K562 (cell line): ENCODE results near the gene RBM3. TPM values are rescaled to one million over a fixed set of nuclear protein-coding genes. Genes with fewer than 3 reads are reported as not detected.

Source experiments
- ARID4B ChIP-seq: sonication (generic); formaldehyde crosslinking; IDR thresholded peaks from 2 replicates; pipeline ENCODE4 v1.8.0; 2022; ENCODE audit warnings: mild to moderate bottlenecking, missing genetic modification reagents
- KAT7 ChIP-seq: sonication (generic); formaldehyde crosslinking; IDR thresholded peaks from 2 replicates; pipeline ENCODE4 v1.8.0; 2022; ENCODE audit warnings: missing genetic modification reagents, mild to moderate bottlenecking, borderline replicate concordance
- MAX ChIP-seq: sonication (generic); formaldehyde crosslinking; IDR thresholded peaks from 2 replicates; pipeline ENCODE4 v1.9.0; 2022; ENCODE audit warnings: mild to moderate bottlenecking, missing genetic modification reagents
- MLLT1 ChIP-seq, 2 experiments: fragments of 450-650 bp; IDR thresholded peaks; 2 replicates each; pipeline ENCODE4 v1.6.1; 2016
- MYNN ChIP-seq, 2 experiments: sonication (generic); formaldehyde crosslinking in 1 of 2; IDR thresholded peaks; 2 replicates each; pipeline versions ENCODE4 v1.5.0 to v1.6.1; 2016 to 2020; ENCODE audit warnings: antibody characterized with exemption in 1 of 2, missing genetic modification reagents in 1 of 2
- NCOA1 ChIP-seq: fragments of 450-650 bp; IDR thresholded peaks from 2 replicates; pipeline ENCODE4 v1.6.1; 2016; ENCODE audit warnings: low read depth
- NFIX ChIP-seq: fragments of 250-450 bp; sonication (Bioruptor Pico); IDR thresholded peaks from 2 replicates; pipeline ENCODE4 v1.4.0; 2020; ENCODE audit warnings: low read depth, mild to moderate bottlenecking, moderate library complexity
- NFRKB ChIP-seq: fragments of 450-650 bp; IDR thresholded peaks from 2 replicates; pipeline ENCODE4 v1.6.1; 2016; ENCODE audit warnings: low read depth
- PML ChIP-seq: IDR thresholded peaks from 2 replicates; pipeline ENCODE4 v1.6.1; 2012; ENCODE audit warnings: low read length, inconsistent platforms
- TAF7 ChIP-seq: fragments of 450-650 bp; IDR thresholded peaks from 2 replicates; pipeline ENCODE4 v1.6.1; 2016; ENCODE audit warnings: missing genetic modification characterization, missing compliant biosample characterization
- TAF9B ChIP-seq: fragments of 450-650 bp; IDR thresholded peaks from 2 replicates; pipeline ENCODE4 v1.6.1; 2018; ENCODE audit warnings: mild to moderate bottlenecking; ENCODE audit not compliant: partially characterized antibody
- ZBTB17 ChIP-seq: fragments of 450-650 bp; formaldehyde crosslinking; IDR thresholded peaks from 2 replicates; pipeline ENCODE4 v1.4.0; 2020; ENCODE audit warnings: mild to moderate bottlenecking
- ZNF239 ChIP-seq: fragments of 250-450 bp; sonication (Bioruptor Pico); IDR thresholded peaks from 2 replicates; pipeline ENCODE4 v1.4.0; 2020; ENCODE audit warnings: mild to moderate bottlenecking
- ZNF766 ChIP-seq: fragments of 200-800 bp; sonication (Bioruptor generic); conservative IDR thresholded peaks from 2 replicates; pipeline ENCODE4 v1.6.1; 2016; ENCODE audit warnings: missing genetic modification characterization, missing compliant biosample characterization
- polyA plus RNA-seq, 8 experiments: library from polyadenylated mRNA; depleted of rRNA in 4 of 8; stranded (reverse) in 5 of 8; unstranded in 3 of 8; fragments of >200 nt; fragmentation: Nextera tagmentation in 2 of 8; fragmentation: Illumina TruSeq in 1 of 8; extraction: Ambion mirVana in 2 of 8; extraction: Trizol in 1 of 8; gene quantifications; 2 replicates each; pipeline versions ENCODE4 v1.2.1 to v1.2.3, GENCODE V29; 2011 to 2014; ENCODE audit warnings: inconsistent platforms in 1 of 8, missing spikeins in 1 of 8
- total RNA-seq, 7 experiments: library from RNA; depleted of rRNA in 6 of 7; stranded (reverse); fragments of >200 nt in 6 of 7; fragmentation: Illumina TruSeq in 2 of 7; extraction: Trizol in 2 of 7; gene quantifications; 2 replicates each; pipeline versions ENCODE4 v1.2.1 to v1.2.3, GENCODE V29; 2011 to 2021; ENCODE audit warnings: low replicate concordance in 1 of 7

RBM3 gene
- total and polyA plus RNA-seq, 9 of the 15 experiments (the other 6 are each of a cell fraction or from before 2014, with no cell fraction given) = 70.3 to 272 (median 209) TPM

GRCh38 chrX:48597353-48598264 is 23.3 kb downstream of the RBM3 start, which contains the start of gene WDR13 (continued):
- peak; percentile 80; the same call in 1 of the 2 replicates for TF ChIP-seq ARID4B (CRISPR knock-in tag)
- TF ChIP-seq ZNF766 (CRISPR knock-in tag) = 0 out of 2 replicates have a peak, but pooled peaks have one; percentile 36
- no peak for TF ChIP-seq ZNF239 (CRISPR knock-in tag)
- peak in 1 of 2 experiments; percentile 100; a peak in 2 of 4 replicates for TF ChIP-seq MLLT1 (IDR thresholded peaks at IDR 0.05)
- peak; percentile 67 for TF ChIP-seq MAX (CRISPR knock-in tag)
- peak; percentile 28 for TF ChIP-seq TAF9B
- TF ChIP-seq NFIX = 0 out of 2 replicates have a peak, but pooled peaks have one; percentile 28
- TF ChIP-seq NFRKB = peak; percentile 80; the same call in 1 of the 2 replicates
- peak; percentile 49; the same call in 1 of the 2 replicates for TF ChIP-seq TAF7 (tag)
- peak; percentile 37; the same call in 1 of the 2 replicates for TF ChIP-seq PML
- TF ChIP-seq ZBTB17 (CRISPR knock-in tag) = peak; percentile 99
- TF ChIP-seq KAT7 (CRISPR knock-in tag) = peak; percentile 53; the same call in 1 of the 2 replicates
- no peak for TF ChIP-seq NCOA1
- peak; percentile 51; the same call in 1 of the 2 replicates for TF ChIP-seq MYNN (IDR thresholded peaks at IDR 0.05)
- TF ChIP-seq MYNN (CRISPR knock-in tag; IDR thresholded peaks at IDR 0.05) = no peak
